Right atrium auricular region (tissue), 2 donors: ENCODE data around the gene PLET1. TPM values are rescaled to one million over a fixed set of nuclear protein-coding genes. Genes with fewer than 3 reads are reported as not detected.

Source experiments
- total RNA-seq, 2 donors: library from RNA; depleted of rRNA; stranded (reverse); fragments of >200 nt; gene quantifications; one replicate each; pipeline ENCODE4 v1.1.0, GENCODE V29; 2016

PLET1 gene
- total RNA-seq, 2 donors from 2014 or later, result not detected

Other genes with a start within 250 kb of the PLET1 start
- gene DLAT, start 235.5 kb downstream of the PLET1 start, total RNA-seq, result 10 to 100 TPM; 58.5 to 98.1 TPM
- 1 to 10 TPM; 1.2 to 1.7 TPM for gene PIH1D2, start 186.8 kb downstream of the PLET1 start, total RNA-seq
- 1 to 10 TPM; 4.4 to 7.0 TPM for gene NKAPD1, start 186.6 kb downstream of the PLET1 start, total RNA-seq
- 10 to 100 TPM; 54.3 to 61.4 TPM for gene TIMM8B, start 174.1 kb downstream of the PLET1 start, total RNA-seq
- gene SDHD, start 174.0 kb downstream of the PLET1 start, total RNA-seq, result 100 to 1,000 TPM; 113 to 166 TPM
- 10 to 100 TPM; 11.1 to 17.0 TPM for gene IL18, start 96.8 kb downstream of the PLET1 start, total RNA-seq
- not detected for gene TEX12, start 93.5 kb downstream of the PLET1 start, total RNA-seq
- gene BCO2, start 85.3 kb downstream of the PLET1 start, total RNA-seq, result 10 to 100 TPM; 40.6 to 44.7 TPM
- gene PTS, start 34.4 kb downstream of the PLET1 start, total RNA-seq, result 10 to 100 TPM; 18.1 to 19.5 TPM